SK-N-SH treated with all-trans-retinoic acid at 6 μM for 48 hours (cell line): ENCODE results near the gene C15orf40.

Source experiments
- ATAC-seq: fragments of 200-7000 bp; cut with Tn5 transposase; 3 replicates; pipeline ENCODE4 v1.9.1; 2020; ENCODE audit warnings: mild to moderate bottlenecking, moderate library complexity
- ARNTL ChIP-seq: fragments of 450-650 bp; formaldehyde crosslinking; IDR thresholded peaks from 2 replicates; pipeline ENCODE4 v1.5.0; 2020; ENCODE audit warnings: low read depth, mild to moderate bottlenecking, moderate library complexity, borderline replicate concordance
- BACH2 ChIP-seq: fragments of 250-450 bp; sonication (Bioruptor Pico); IDR thresholded peaks from 2 replicates; pipeline ENCODE4 v1.9.0; 2021; ENCODE audit warnings: mild to moderate bottlenecking, borderline replicate concordance
- CREB5 ChIP-seq: fragments of 250-450 bp; sonication (Bioruptor Pico); IDR thresholded peaks from 2 replicates; pipeline ENCODE4 v1.5.1; 2020; ENCODE audit warnings: low read depth, mild to moderate bottlenecking, moderate library complexity
- CSDC2 ChIP-seq: fragments of 250-450 bp; sonication (Bioruptor Pico); IDR thresholded peaks from 2 replicates; pipeline ENCODE4 v1.5.0; 2020; ENCODE audit warnings: mild to moderate bottlenecking, moderate library complexity
- CSRNP3 ChIP-seq: fragments of 250-450 bp; sonication (Bioruptor Pico); IDR thresholded peaks from 2 replicates; pipeline ENCODE4 v1.5.1; 2021; ENCODE audit warnings: mild to moderate bottlenecking, moderate library complexity
- ESRRG ChIP-seq: fragments of 250-450 bp; sonication (Bioruptor Pico); IDR thresholded peaks from 2 replicates; pipeline ENCODE4 v1.6.1; 2021; ENCODE audit warnings: mild to moderate bottlenecking
- ISL1 ChIP-seq: fragments of 250-450 bp; sonication (Bioruptor Pico); IDR thresholded peaks from 2 replicates; pipeline ENCODE4 v2.1.2; 2022; ENCODE audit warnings: mild to moderate bottlenecking, moderate library complexity
- OSR1 ChIP-seq: fragments of 250-450 bp; sonication (Bioruptor Pico); IDR thresholded peaks from 2 replicates; pipeline ENCODE4 v1.8.0; 2022; ENCODE audit warnings: moderate library complexity, mild to moderate bottlenecking, inconsistent platforms
- PATZ1 ChIP-seq: fragments of 250-450 bp; sonication (Bioruptor Pico); IDR thresholded peaks from 2 replicates; pipeline ENCODE4 v1.8.0; 2020; ENCODE audit warnings: mild to moderate bottlenecking, moderate library complexity, borderline replicate concordance
- POU6F1 ChIP-seq: fragments of 250-450 bp; sonication (Bioruptor Pico); IDR thresholded peaks from 2 replicates; pipeline ENCODE4 v1.8.0; 2021; ENCODE audit warnings: low read depth, mild to moderate bottlenecking, moderate library complexity, borderline replicate concordance
- PPARA ChIP-seq: fragments of 250-450 bp; sonication (Bioruptor Pico); IDR thresholded peaks from 2 replicates; pipeline ENCODE4 v1.5.0; 2020; ENCODE audit warnings: mild to moderate bottlenecking, borderline replicate concordance
- RARB ChIP-seq: fragments of 250-450 bp; sonication (Bioruptor Pico); IDR thresholded peaks from 2 replicates; pipeline ENCODE4 v1.8.0; 2021; ENCODE audit warnings: mild to moderate bottlenecking, moderate library complexity
- SNAI2 ChIP-seq: fragments of 250-450 bp; sonication (Bioruptor Pico); IDR thresholded peaks from 2 replicates; pipeline ENCODE4 v1.5.0; 2020; ENCODE audit warnings: mild to moderate bottlenecking, moderate library complexity
- TCF4 ChIP-seq: fragments of 250-450 bp; sonication (Bioruptor Pico); IDR thresholded peaks from 2 replicates; pipeline ENCODE4 v1.8.0; 2021; ENCODE audit warnings: mild to moderate bottlenecking, moderate library complexity, borderline replicate concordance
- TOX ChIP-seq: fragments of 250-450 bp; sonication (Bioruptor Pico); IDR thresholded peaks from 2 replicates; pipeline ENCODE4 v1.8.0; 2021; ENCODE audit warnings: mild to moderate bottlenecking, moderate library complexity, borderline replicate concordance
- TSHZ2 ChIP-seq: fragments of 250-450 bp; sonication (Bioruptor Pico); IDR thresholded peaks from 2 replicates; pipeline ENCODE4 v1.5.0; 2020; ENCODE audit warnings: mild to moderate bottlenecking, moderate library complexity
- ZC3H10 ChIP-seq: fragments of 250-450 bp; sonication (Bioruptor Pico); IDR thresholded peaks from 2 replicates; pipeline ENCODE4 v1.5.1; 2021; ENCODE audit warnings: mild to moderate bottlenecking, moderate library complexity
- ZFP3 ChIP-seq: fragments of 250-450 bp; sonication (Bioruptor Pico); IDR thresholded peaks from 2 replicates; pipeline ENCODE4 v1.5.0; 2020; ENCODE audit warnings: mild to moderate bottlenecking, moderate library complexity
- ZNF565 ChIP-seq: fragments of 450-650 bp; formaldehyde crosslinking; conservative IDR thresholded peaks from 2 replicates; pipeline ENCODE4 v1.5.0; 2020; ENCODE audit warnings: low read depth, mild to moderate bottlenecking, moderate library complexity
- ZNF70 ChIP-seq: fragments of 450-650 bp; formaldehyde crosslinking; IDR thresholded peaks from 2 replicates; pipeline ENCODE4 v1.5.0; 2020; ENCODE audit warnings: mild to moderate bottlenecking, moderate library complexity
- ZNF8 ChIP-seq: fragments of 450-650 bp; formaldehyde crosslinking; IDR thresholded peaks from 2 replicates; pipeline ENCODE4 v1.5.0; 2020; ENCODE audit warnings: mild to moderate bottlenecking, moderate library complexity

C15orf40 gene

GRCh38 chr15:82946155-82946701, 65.2 kb downstream of the C15orf40 start:
- no peak for TF ChIP-seq BACH2
- no peak for TF ChIP-seq ISL1 (CRISPR knock-in tag)
- TF ChIP-seq TCF4: no peak
- TF ChIP-seq ARNTL: no peak
- TF ChIP-seq ZFP3 (CRISPR knock-in tag): no peak
- TF ChIP-seq ZC3H10 (CRISPR knock-in tag): no peak
- ATAC-seq: no peak

- TF ChIP-seq TCF4 (no peak), PATZ1 (CRISPR knock-in tag) (no peak), TOX (CRISPR knock-in tag) (no peak), POU6F1 (no peak), ZNF8 (CRISPR knock-in tag) (no peak), ZNF70 (CRISPR knock-in tag) (no peak), TSHZ2 (CRISPR knock-in tag) (no peak), CSRNP3 (CRISPR knock-in tag) (no peak), OSR1 (CRISPR knock-in tag) (no peak), CSDC2 (CRISPR knock-in tag) (no peak), ZNF565 (CRISPR knock-in tag) (no peak), SNAI2 (CRISPR knock-in tag) (no peak), RARB (CRISPR knock-in tag) (no peak), ARNTL (no peak), CREB5 (no peak), ISL1 (CRISPR knock-in tag) (no peak), PPARA (CRISPR knock-in tag) (no peak), ESRRG (no peak), ZC3H10 (CRISPR knock-in tag) (no peak)
- ATAC-seq: no peak
These were observed 66.1 kb downstream of the C15orf40 start for GRCh38 chr15:82945326-82945725.

GRCh38 chr15:82944821-82945220, 66.6 kb downstream of the C15orf40 start:
- no peak for ATAC-seq
- TF ChIP-seq ZNF70 (CRISPR knock-in tag): no peak
- no peak for TF ChIP-seq ZFP3 (CRISPR knock-in tag)
- TF ChIP-seq POU6F1: no peak
- no peak for TF ChIP-seq SNAI2 (CRISPR knock-in tag)
- TF ChIP-seq PATZ1 (CRISPR knock-in tag): no peak
- TF ChIP-seq TOX (CRISPR knock-in tag): no peak
- no peak for TF ChIP-seq OSR1 (CRISPR knock-in tag)
